Dermis microvascular lymphatic vessel endothelial cell (primary cell): ENCODE measurements around the gene TRPV2. TPM values are rescaled to one million over a fixed set of nuclear protein-coding genes. Genes with fewer than 3 reads are reported as not detected.
A peak's percentile ranks its signal among the peaks of the same experiment; 100 is the strongest.
"Not testable (repeated sequence)": the region's sequence is repeated elsewhere in the genome, so short reads cannot be mapped to it uniquely, and the experiment has no call there.

ENCODE experiments used
- DNase-seq, 2 donors: peaks; one replicate each; pipeline versions ENCODE4 v3.0.0 to v3.0.0-alpha.2; 2010; ENCODE audit warnings: low read depth in 2 of 2
- total RNA-seq: library from RNA; depleted of rRNA; stranded (reverse); fragments of >200 nt; gene quantifications from 2 replicates; pipeline ENCODE4 v1.2.1, GENCODE V29; 2014

TRPV2 gene
- total RNA-seq, 1 donor from 2014 or later: 23.2 TPM

- DNase-seq: no peak
These were observed 20.8 kb downstream of the TRPV2 start for GRCh38 chr17:16435925-16436886.

DNA sequence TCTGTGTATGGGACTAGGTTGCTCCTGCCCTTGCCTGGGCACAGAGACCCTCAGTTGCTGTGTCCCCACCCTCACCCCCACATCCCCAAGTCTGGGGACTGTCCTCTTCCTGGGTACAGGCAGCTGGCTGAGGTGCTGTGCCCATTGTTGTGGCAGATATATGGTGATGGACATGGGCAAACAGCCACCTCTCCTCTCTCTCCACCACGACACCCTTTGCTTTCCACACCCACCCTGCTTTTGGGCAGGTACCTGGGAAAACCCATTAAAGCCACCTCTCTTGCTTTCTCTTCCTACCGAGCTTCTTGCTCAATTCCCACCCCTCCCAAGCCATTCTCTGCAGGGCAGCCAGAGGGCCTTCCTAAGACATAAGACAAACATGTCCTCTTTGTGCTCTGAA is 21.7 kb downstream of the TRPV2 start:
- DNase-seq: no peak

- no peak for DNase-seq
These were observed 22.8 kb downstream of the TRPV2 start for GRCh38 chr17:16438173-16438556.

- DNase-seq: peak; percentile 99 to 100
These were observed 23.4 kb downstream of the TRPV2 start for GRCh38 chr17:16438557-16439302.

- peak in 1 of 2 donors; percentile 37 for DNase-seq
These were observed 24.0 kb downstream of the TRPV2 start for GRCh38 chr17:16439303-16439791.

GRCh38 chr17:16439811-16440351 is 24.5 kb downstream of the TRPV2 start:
- DNase-seq: peak in 1 of 2 donors; percentile 43

- DNase-seq: not testable (repeated sequence)
These were observed 25.0 kb downstream of the TRPV2 start for GRCh38 chr17:16440354-16440753.

DNA sequence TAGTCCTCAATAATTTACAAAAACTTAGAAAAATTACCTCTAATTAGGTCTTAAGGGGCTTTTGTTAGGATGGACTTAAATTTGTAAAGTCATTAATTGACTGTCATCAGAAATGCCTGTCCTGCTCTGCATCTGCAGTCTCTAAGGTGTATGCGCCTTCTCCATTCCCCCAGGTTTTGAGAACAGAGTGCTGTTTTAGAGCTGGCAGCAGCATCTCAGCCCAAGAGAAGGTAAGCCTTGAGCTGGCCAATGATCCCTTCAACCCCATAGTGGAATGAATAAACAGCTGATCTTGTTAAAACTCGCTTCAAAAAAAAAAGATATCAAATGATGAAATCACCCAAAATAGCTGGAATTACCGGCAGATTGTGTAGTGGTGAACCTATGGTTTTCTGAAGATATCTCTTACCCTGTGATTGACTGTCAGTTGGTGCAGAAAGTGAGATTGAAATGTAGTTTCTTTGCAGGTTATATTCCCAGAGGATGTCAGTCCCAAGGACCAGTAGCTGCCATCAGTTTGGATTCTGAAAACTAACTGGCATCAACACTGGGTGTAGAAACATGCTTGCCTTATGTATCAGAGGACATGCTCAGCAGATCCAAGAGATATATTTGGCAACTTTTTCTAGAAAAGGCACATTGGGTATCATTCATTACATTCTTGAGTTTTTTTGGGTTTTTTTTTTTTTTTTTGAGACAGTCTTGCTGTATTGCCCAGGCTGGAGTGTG is 25.7 kb downstream of the TRPV2 start:
- no peak for DNase-seq

DNA sequence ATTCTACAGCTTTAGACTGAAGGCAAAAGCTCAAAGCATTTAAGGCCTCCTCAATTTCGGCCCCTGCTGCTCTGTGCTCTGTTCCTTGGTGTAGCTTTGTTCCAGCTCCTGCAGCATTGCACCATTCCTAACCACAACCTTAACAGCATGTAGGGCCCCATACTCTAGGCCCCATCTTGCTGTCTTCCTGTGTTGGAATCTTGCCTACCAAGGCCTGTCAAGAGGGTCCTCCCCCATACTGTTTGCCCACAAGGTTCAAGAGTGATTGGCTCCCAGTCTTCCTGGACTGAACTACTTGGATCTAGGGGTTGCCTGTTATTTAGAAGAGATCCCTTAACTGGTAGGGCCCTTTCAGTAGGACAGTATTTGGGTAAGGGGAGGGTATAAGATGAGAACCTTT is 26.8 kb downstream of the TRPV2 start:
- DNase-seq: no peak

DNA sequence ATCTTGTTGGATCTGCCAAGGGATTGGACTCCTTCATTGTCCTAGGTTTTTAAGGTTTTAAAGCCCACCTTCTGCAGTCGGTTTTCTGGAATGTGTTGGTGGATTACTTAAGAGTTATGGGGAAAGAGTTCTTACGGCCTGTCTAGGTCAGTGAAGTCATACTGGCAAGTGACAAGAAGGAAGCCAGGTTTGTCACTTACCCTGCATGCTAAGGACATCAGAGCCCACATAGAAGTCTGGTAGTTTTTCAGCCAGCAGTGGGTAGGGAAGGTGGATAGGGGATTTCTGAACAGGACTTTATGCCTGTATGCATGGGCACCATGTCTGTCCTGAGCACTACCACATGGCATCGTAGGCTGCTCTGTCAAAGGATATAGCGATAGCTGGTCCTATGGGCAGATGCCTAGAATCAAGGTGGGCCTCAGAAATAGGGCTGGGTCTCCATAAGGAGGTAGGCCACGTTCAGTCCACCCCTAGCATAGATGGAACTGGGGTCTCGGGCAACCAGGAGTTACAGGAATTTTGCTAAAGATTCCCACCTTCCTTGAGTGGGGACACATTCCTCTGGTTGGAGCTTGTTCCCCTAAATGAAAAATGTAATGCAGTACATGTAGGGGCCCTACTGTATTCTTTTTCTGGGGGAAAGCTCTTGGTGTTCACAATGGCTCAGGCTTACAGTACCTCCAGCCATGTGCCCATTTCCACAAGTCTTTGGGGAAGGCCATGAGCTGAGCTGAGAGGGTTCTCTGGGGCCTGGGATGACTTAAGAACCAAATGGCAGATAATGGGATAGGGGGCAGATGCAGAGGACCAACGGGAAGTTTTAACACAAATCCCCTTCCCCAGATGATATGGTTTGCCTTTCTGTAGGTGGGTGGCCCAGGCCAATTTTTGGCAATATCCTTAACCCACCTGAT is 27.5 kb downstream of the TRPV2 start:
- no peak for DNase-seq

GRCh38 chr17:16443511-16444257 is 28.3 kb downstream of the TRPV2 start:
- no peak for DNase-seq

DNA sequence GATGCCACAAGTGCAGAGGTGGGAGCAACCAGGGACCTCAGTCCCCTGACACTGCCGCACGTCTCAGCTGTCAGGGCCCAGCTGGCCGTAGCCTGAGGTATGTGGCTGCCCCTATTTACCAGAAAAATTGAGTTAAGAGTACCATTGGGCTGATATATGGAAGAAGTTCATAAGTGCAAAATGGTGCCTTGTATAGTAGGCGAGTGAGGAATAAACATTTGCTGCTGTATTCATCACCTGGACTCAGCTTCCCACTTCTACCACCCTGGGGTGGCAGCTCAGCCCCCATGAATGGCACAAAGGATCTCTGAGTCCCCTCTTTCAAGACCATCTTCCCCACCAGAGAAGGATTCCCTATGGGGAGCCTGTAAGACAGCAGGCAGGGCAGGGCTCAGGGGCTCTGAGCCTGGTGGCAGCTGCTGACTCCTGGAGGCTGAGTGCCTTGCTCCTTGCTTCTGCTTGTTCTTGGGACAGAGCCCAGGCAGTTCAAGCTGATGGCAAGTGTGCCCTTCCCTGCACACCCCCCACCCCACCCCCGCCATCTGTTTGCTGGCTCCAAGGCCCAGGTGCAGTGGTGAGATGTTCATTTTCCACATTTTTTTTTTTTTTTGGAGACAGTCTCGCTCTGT is 29.0 kb downstream of the TRPV2 start:
- no peak for DNase-seq

DNA sequence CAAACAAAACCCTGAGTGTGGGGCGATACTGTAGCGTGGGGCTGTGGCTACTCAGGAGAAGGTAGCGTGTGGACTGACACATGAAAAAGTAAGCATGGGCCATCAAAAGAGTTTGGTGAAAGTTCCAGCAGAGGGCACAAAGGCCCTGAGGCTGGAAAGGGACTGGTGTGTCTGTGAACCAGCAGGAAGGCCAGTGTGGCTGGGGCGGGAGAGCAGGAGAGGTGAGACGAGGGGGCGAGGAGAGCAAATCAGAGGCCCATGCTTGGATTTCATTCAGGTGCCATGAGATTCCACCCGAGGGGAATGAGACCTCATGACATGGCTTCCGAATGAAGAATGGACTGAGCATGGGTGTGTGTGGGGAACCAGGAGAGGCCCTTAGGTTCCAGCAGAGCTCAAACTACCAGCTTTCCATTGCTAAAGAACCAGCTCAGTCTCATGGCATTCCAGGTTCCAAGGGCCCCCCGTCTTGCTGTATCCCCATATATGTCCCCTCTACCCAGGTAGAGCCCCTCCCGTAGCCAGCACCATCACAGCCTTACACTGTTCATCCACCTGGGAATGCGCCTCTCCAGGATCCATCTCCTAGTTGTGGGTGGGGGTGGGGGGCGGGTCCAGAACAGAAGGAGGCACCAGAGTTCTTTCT is 31.1 kb downstream of the TRPV2 start:
- no peak for DNase-seq

DNA sequence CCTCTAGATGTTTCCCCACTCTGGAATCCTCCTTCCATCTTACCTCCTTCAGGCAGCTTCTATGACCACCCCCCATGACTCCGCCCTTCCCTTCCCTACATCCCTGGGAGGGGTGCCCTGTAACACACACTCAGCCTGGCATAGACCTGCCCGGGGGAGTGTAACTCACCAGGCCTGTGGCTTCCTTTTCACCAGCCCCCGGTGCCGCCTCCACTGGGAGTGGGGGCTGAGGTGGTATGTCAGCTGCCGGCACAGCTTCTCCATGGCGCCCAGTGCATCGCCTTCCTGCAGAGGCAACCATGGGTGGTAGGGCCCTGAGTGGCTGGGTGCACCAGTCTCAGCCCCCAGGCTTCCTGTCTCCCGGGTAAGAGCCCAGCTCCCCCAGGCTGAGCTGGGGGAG is 32.3 kb downstream of the TRPV2 start:
- no peak for DNase-seq

- DNase-seq: no peak
These were observed 33.1 kb downstream of the TRPV2 start for GRCh38 chr17:16448490-16448889.

DNA sequence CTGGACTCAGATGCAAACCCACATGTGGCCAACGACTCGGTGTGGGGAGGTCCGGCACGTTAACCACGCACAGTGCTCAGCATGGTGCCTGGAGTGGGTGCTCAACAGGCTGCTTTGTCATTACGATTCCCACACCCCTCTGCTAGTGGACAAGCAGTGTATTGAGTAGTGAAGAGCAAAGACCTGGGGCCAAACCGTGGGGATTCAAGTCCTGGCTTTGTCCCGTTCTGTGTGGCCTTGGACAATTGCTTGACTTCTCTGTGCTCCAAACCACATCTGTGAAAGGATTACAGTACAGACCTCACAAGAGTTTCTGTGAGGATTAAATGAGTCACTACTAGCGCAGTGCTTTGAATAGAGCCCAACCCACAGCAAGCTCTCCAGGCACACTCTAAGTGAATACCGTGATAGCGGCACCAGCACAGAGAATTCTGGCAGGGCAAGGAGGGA is 33.8 kb downstream of the TRPV2 start:
- no peak for DNase-seq

- DNase-seq: no peak
These were observed 34.7 kb downstream of the TRPV2 start for GRCh38 chr17:16450028-16450427.

- DNase-seq: not testable (repeated sequence)
These were observed 36.9 kb downstream of the TRPV2 start for GRCh38 chr17:16452268-16452667.

- no peak for DNase-seq
These were observed 38.1 kb downstream of the TRPV2 start for GRCh38 chr17:16453493-16453851.
